ENCODE measurements around the gene GDPD4.

GRCh38 chr11:77178150-77178549 is 123.3 kb downstream of the GDPD4 start:
- TF ChIP-seq CTCF (IDR thresholded peaks at IDR 0.05) (no peak), POLR2A (IDR thresholded peaks at IDR 0.05) (no peak)

Data from upper lobe of left lung (tissue), 4 donors.